NCI-H128 (cell line): ENCODE measurements around the gene CYBC1.
"Not testable (repeated sequence)": the region's sequence is repeated elsewhere in the genome, so short reads cannot be mapped to it uniquely, and the experiment has no call there.

Source experiments
- DNase-seq: peaks from one replicate; lab custom pipeline; 2025; ENCODE audit not compliant: unreplicated experiment; lab: John Stamatoyannopoulos, UW

CYBC1 gene

DNA sequence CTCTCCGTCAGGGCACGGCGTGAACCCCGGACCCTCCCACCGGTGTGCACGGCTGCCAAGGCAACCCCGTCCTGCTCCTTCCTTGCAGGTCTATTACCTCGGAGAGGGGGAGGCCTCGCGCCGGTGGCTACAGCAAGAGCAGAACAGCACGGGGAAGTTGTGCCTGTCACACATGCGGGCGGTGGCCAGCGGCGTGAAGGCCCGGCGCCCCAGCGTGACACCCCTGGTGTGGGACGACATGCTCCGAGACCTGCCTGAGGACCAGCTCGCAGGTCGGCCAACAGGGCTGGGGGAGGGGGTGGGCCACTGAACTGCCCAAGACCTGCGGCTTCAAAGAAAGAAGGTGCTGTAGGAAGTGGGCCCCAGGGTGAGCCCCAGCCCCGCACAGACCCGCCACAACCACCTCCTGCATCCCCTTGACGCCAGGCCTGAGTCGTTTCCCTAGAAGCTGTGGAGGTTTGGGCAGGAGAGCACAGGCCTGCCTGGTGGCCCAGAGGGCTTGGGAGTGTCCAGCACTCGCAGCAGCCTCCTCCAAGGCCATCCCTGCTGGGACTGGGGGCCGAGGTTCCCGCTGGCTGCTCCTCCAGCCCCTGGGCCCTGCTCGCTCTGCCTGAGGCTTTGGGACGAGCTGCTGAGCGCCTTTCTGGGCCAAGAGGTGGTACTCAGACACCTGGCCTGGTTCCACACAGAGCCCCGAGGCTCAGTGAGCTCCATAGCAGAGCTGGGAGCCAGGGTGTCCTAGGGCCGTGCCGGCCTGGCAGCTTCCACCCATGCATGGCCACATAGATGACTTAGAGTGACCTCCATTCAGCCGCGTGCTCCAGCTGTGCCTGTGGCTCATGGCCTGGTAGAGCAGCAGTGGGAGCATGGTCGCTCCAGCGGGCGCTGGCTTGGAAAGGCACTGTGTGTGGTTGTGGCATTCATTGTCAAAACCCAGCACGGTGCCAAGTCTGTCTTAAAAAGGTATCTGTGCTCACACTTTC lies 14.7 kb downstream of the CYBC1 start:
- no peak for DNase-seq

- no peak for DNase-seq
Measured at GRCh38 chr17:82435103-82435502, 15.4 kb downstream of the CYBC1 start.

- DNase-seq: no peak
Measured at GRCh38 chr17:82434216-82434565, 16.4 kb downstream of the CYBC1 start.

GRCh38 chr17:82433560-82434215 lies 16.9 kb downstream of the CYBC1 start:
- no peak for DNase-seq

GRCh38 chr17:82432017-82432416 lies 18.5 kb downstream of the CYBC1 start:
- DNase-seq: no peak

DNA sequence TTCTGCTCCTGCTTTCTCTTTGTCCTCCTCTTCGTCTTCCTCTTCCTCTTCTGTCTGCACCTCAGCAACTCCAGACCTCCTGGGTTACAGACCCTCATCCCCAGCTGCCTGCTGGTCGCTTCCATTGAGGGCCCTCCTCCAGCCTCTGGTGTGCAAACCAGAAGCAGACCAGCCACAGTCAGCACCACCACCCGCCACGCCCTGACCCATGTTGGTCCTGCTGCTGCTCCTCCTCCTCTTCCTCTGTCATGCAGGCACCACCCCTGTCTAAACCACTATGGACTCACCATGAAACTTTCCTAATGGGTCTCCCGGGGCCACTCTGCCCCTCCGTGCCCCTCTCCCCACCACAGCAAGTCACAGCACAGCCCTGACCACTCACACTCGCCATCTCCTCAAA lies 20.7 kb downstream of the CYBC1 start:
- no peak for DNase-seq

DNA sequence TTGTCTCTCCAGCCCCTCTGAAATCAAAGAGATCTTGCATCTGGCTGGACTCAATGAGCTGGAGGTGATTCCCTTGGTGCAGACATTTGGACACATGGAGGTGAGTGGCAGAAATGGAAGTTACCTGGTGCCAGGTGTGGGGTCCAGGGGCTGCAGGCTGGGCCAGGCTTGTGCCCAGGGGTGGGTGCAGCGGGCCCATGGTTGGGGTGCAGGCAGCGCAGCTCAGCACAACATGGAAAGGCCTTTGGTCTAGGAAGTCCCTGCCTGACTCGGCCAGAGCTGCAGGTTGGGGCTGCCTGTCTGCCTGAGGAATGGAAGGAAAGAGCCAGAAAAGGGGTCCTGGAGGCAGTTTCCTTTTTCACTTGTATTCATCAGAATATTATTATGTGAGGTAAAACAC lies 22.0 kb downstream of the CYBC1 start:
- DNase-seq: no peak

GRCh38 chr17:82424863-82425159 lies 25.7 kb downstream of the CYBC1 start:
- DNase-seq: no peak

- no peak for DNase-seq
Measured at GRCh38 chr17:82424001-82424862, 26.3 kb downstream of the CYBC1 start.

DNA sequence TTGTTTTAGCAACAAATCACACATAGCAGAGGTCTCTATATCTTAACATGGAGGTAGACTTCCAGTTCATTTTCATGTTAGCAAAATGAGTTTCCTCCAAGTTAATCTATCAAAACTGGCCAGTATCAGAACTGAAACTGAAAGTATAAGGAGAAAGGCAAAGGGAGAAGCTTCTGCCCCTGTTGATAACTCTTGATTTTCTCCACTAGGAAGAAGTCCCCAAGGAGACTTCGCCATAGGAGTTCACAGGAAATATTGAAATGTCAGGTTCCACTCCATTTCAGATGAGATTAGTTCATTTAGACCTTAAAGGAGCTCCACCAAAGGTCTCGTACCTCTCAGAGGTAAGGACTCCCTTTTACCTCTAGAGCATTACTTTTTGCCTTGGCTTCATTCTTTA lies 31.0 kb downstream of the CYBC1 start:
- no peak for DNase-seq

DNA sequence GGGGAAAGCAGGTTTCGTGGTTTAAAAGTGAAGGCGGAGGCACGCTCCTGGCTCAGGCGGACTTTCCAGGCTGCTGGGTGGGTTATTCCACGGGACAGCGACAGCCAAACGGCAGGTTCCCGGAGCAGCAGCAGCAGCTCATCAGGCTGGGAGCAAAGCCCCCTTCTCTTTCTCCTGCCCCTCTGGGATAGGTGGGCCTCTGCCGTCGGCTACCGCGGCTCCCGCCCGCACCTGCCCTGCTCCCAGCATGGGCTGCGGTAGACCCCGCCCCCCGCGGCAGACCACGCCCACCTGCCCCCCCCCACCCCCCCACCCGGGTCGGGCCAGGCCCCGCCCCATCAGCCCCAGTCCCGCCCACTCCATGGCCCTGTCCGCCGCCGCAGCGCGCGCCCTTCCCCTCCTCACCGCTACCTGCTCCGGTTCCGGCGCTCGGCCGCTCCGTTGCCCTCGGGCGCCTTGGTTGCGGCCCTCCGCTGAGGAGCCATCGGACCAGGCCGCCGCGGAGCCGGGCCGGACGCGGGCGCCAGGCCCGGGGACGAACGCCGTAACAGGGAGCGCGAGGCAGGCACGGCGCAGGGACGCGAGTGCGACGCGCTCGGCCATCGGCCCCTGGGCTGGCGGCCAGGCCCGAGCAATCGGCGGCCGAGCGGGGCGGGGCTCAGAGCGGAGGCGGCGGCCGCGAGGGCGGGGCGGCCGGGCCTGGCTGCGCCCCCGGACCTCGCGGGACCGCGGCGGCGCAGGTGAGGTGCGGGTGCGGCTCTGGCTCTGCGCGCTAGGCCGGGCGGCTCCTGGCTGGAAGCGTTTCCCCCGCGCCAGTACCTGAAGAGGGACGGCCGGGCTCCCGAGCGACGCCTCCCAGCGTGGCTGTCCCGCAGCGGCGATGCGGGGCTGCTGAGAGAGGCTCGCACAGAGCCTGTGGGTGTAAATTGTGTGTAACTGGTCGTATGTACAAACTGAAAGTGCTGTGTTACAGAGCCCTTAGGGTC lies 32.3 kb downstream of the CYBC1 start, which contains the start of the genes HEXD and OGFOD3:
HEXD (plus strand) TSS at position 347 of the 986 bp plus-strand sequence. CDS start 1,453 bp downstream, outside the sequence.
OGFOD3 (minus strand) TSS at position 586 of the 986 bp plus-strand sequence; CDS start at position 485, 101 bp downstream.
- DNase-seq: peak; percentile 59

GRCh38 chr17:82416771-82417170 lies 33.8 kb downstream of the CYBC1 start:
- no peak for DNase-seq

- DNase-seq: no peak
Measured at GRCh38 chr17:82416264-82416663, 34.3 kb downstream of the CYBC1 start.

GRCh38 chr17:82415786-82416185 lies 34.8 kb downstream of the CYBC1 start:
- no peak for DNase-seq

GRCh38 chr17:82415336-82415735 lies 35.2 kb downstream of the CYBC1 start:
- DNase-seq: no peak

- no peak for DNase-seq
Measured at GRCh38 chr17:82414548-82415281, 35.8 kb downstream of the CYBC1 start.

DNA sequence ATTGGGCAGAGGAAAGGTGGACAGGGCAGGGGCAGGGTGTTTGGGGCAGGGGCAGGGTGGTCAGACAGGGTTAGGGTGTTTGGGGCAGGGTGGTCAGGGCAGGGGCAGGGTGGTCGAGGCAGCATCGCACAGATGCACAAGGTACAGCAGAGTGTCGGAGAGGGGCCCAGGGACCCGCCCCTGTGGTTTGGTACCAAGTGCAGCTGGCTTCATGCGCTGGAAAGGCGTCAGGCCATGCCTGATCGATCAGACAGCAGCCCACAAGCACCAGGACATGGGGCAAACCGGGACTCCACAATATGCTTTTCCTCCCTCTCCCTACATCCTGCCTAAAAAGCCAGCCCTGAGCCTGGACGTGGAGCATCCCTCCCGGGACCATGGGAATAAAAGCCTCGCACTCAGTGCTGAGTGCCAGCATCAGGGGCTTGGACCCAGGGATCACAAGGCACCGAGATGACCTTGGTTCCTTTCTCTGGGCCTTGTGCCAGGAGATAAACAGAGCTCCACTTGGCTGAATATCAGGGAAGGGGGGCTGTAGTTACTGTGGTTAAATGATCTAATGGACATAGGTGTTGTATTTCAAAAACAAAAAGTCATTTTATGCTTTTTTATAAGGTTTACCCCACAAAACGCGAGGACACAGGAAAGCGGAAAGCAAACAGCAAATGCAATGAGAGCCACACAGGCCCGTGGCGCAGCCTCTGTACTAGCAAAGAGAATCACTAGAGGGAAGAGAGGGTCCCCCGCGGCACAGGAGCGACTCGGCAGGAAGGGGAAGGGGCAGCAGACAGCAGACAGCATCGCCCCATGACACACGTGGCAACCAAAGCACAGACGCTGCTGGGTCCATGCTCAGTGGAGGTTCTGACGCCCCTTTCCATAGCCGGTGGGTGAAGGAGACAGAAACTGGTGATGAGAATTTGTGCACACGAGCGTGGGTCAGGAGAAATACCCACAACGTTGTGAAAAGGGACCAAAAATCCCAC lies 37.7 kb downstream of the CYBC1 start:
- DNase-seq: peak; percentile 26

DNA sequence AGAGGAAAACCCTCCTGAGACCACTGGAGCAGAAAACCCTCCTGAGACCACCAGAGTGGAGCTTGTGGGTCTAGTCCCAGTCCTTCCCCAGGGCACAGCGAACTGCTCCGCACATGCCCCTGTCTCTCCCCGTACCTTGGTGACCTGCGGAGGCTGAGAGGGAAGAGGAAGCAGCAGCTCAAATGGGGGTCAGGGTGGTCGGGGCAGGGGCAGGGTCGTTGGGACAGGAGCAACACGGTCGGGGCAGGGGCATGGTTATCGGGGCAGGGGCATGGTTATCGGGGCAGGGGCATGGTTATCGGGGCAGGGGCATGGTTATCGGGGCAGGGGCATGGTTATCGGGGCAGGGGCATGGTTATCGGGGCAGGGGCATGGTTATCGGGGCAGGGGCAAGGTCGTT lies 38.5 kb downstream of the CYBC1 start:
- not testable (repeated sequence) for DNase-seq
